GM18502 (cell line): ENCODE results near the gene DAD1.
"Not testable (repeated sequence)": the region's sequence is repeated elsewhere in the genome, so short reads cannot be mapped to it uniquely, and the experiment has no call there.

ENCODE experiments used
- ATAC-seq: cut with Tn5 transposase; IDR thresholded peaks from one replicate; pipeline ENCODE4 v1.9.1; 2021; ENCODE audit warnings: mild to moderate bottlenecking; ENCODE audit not compliant: unreplicated experiment, poor library complexity

Gene DAD1

DNA sequence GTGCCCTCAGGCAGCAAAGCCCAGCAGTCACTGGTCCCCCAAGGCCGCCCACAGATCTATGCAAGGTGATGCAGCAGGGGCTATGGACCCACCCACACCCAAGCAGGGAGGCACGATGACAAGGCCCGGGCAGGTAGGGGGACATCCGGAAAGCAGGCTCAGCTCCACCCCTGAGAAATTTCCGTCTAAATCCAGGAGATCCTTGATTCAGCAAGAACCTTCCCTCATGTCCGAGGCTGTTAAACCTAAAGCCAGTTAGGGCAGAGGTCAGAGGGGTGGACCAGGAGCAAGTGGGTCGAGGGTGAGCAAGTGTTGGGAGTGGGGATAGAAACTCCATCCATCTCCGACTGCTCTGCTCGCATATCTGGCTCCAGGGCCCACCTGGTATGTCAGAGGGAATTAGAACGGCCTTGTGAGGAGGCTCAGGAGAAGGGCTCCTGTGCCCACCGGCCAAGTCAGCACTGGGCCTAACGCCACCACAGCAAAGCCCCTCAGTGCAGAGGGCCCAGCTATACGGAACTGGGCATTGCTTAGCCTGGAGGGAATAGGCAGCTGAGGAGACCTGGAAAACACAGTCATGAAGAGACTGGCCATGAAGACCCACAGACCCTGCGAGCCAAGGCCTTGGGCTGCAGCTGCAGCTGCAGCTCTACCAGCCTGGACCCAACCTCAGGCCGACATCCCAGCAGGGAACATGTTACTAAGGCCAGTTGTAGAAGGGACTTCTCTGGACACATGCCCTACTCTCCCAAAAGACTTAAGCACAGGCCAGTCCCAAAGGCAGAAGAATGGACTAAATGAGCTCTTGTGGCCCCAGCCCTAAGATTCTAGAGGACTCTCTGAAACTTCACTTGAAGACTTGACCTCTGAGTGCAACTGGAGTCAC lies 34.3 kb downstream of the DAD1 start:
- ATAC-seq: no peak

DNA sequence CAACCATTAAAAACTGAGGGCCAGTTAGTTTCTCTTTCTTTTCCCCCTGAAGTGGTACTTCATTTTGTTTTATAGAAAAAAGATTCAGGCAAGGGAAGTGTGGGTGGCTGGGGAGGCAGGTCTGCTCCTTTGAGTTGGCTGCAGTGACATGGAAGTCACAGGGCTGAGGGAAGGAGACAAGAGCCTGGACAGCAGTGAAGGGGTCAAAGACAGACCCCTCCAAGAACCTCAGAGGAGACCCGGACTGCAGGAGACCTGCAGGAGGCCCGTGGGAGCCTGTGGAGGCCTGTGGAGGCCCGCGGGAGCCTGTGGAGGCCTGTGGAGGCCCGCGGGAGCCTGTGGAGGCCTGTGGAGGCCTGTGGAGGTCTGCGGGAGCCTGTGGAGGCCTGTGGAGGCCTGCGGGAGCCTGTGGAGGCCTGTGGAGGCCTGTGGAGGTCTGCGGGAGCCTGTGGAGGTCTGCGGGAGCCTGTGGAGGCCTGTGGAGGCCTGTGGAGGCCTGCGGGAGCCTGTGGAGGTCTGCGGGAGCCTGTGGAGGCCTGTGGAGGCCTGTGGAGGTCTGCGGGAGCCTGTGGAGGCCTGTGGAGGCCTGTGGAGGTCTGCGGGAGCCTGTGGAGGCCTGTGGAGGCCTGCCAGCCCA lies 35.0 kb downstream of the DAD1 start:
- ATAC-seq: not testable (repeated sequence)

DNA sequence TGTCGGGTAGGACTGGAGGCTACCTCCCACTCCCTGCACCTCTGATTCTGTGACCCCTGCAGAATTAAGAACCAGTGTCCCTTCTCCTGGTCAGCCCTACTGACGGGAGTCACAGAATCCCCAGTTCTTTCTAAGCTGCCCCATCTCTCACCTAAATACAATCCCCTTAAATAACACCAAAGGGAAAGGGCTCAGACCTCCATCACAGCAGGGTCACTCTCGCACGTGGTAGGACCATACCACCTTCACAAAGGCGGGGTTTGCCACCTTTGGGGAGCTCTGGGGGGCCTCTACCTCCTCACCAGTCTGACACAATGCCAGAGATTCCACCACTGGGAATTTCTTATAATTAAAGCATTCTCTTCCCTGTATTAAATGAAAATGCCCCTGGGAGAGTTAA lies 35.6 kb downstream of the DAD1 start:
- ATAC-seq: no peak

DNA sequence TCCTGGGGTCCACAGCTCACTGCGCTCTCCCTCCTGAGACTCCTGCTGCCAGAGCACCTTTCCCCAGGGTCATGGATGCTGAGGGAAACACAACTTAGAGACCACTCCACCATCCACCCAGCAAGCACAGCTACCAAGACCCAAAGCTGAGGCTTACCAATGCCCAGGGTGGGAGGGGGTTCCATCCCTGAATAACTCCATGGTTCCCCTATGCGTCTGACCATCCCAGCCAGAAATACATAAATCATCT lies 36.3 kb downstream of the DAD1 start:
- no peak for ATAC-seq

DNA sequence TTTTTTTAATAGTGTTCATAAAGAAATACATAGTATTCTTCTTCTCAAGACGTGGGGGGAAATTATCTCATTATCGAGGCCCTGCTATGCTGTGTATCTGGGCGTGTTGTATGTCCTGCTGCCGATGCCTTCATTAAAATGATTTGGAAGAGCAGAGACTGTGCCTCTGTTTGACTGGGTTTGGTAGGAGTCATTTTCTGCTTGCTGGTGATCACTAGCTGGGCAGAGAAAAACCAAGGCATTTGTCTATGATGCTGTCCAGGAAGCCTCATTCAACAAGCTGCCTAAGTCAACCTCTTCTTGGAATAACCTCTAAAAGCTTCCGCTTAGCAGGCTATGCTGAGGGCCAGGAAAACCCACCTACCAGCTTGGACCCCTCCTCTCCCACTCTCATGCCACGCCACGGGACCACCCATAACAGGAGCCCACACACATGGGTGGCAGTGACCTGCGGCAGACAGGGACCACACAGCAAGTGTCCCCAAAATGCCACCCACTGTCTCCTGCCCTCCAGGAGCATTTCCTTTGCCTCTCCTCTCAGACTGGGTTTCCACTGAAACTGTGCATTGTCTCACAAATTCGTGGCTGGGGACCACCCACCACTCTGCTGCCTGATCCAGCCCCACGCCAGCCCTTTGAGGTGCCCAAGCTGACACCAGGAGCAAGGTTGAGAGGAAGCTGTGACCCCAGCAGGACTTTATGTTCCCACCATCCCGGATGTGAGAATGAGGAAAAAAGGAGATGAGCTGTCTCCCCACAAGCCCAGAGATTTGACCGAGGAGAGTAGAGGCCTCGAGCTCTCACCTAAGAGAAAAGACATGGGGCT lies 36.8 kb downstream of the DAD1 start:
- ATAC-seq: no peak

DNA sequence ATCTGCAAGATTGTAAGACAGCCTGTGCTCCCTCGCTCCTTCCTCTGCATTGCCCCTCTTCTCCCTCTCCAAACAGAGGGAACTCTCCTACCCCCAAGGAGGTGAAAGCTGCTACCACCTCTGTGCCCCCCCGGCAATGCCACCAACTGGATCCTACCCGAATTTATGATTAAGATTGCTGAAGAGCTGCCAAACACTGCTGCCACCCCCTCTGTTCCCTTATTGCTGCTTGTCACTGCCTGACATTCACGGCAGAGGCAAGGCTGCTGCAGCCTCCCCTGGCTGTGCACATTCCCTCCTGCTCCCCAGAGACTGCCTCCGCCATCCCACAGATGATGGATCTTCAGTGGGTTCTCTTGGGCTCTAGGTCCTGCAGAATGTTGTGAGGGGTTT lies 37.4 kb downstream of the DAD1 start:
- ATAC-seq: no peak

DNA sequence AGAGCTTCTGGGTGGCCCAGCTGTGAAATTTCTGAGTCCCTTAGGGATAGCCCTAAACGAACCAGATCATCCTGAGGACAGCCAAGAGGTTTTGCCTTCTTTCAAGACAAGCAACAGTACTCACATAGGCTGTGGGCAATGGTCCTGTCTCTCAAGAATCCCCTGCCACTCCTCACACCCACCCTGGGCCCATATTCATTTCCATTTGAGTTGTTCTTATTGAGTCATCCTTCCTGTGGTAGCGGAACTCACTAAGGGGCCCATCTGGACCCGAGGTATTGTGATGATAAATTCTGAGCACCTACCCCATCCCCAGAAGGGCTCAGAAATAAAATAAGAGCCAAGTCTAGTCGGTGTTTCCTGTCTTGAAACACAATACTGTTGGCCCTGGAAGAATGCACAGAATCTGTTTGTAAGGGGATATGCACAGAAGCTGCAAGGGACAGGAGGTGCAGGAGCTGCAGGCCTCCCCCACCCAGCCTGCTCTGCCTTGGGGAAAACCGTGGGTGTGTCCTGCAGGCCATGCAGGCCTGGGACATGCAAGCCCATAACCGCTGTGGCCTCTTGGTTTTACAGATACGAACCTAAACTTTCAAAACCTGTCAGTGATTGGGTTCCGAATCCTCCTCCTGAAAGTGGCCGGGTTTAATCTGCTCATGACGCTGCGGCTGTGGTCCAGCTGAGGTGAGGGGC lies 38.9 kb downstream of the DAD1 start:
- ATAC-seq: peak; percentile 80

DNA sequence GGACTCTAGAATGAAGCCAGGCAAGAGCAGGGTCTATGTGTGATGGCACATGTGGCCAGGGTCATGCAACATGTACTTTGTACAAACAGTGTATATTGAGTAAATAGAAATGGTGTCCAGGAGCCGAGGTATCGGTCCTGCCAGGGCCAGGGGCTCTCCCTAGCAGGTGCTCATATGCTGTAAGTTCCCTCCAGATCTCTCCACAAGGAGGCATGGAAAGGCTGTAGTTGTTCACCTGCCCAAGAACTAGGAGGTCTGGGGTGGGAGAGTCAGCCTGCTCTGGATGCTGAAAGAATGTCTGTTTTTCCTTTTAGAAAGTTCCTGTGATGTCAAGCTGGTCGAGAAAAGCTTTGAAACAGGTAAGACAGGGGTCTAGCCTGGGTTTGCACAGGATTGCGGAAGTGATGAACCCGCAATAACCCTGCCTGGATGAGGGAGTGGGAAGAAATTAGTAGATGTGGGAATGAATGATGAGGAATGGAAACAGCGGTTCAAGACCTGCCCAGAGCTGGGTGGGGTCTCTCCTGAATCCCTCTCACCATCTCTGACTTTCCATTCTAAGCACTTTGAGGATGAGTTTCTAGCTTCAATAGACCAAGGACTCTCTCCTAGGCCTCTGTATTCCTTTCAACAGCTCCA lies 39.6 kb downstream of the DAD1 start:
- no peak for ATAC-seq

DNA sequence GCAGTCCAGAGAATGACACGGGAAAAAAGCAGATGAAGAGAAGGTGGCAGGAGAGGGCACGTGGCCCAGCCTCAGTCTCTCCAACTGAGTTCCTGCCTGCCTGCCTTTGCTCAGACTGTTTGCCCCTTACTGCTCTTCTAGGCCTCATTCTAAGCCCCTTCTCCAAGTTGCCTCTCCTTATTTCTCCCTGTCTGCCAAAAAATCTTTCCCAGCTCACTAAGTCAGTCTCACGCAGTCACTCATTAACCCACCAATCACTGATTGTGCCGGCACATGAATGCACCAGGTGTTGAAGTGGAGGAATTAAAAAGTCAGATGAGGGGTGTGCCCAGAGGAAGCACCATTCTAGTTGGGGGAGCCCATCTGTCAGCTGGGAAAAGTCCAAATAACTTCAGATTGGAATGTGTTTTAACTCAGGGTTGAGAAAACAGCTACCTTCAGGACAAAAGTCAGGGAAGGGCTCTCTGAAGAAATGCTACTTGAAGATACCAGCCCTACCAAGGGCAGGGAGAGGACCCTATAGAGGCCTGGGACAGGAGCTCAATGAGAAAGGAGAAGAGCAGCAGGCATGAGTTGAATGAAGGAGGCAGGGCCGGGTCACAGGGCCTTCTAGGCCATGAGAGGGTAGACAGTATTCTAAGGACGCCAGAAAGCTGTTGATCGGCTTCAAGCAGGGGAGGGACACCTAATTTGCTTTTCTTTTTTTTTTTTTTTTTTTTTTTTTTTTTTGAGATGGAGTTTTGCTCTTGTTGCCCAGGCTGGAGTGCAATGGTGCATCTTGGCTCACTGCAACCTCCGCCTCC lies 40.9 kb downstream of the DAD1 start:
- ATAC-seq: no peak

DNA sequence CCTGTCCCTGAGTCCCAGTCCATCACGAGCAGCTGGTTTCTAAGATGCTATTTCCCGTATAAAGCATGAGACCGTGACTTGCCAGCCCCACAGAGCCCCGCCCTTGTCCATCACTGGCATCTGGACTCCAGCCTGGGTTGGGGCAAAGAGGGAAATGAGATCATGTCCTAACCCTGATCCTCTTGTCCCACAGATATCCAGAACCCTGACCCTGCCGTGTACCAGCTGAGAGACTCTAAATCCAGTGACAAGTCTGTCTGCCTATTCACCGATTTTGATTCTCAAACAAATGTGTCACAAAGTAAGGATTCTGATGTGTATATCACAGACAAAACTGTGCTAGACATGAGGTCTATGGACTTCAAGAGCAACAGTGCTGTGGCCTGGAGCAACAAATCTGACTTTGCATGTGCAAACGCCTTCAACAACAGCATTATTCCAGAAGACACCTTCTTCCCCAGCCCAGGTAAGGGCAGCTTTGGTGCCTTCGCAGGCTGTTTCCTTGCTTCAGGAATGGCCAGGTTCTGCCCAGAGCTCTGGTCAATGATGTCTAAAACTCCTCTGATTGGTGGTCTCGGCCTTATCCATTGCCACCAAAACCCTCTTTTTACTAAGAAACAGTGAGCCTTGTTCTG lies 41.6 kb downstream of the DAD1 start:
- no peak for ATAC-seq

DNA sequence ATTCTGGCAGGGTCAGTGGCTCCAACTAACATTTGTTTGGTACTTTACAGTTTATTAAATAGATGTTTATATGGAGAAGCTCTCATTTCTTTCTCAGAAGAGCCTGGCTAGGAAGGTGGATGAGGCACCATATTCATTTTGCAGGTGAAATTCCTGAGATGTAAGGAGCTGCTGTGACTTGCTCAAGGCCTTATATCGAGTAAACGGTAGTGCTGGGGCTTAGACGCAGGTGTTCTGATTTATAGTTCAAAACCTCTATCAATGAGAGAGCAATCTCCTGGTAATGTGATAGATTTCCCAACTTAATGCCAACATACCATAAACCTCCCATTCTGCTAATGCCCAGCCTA lies 42.3 kb downstream of the DAD1 start:
- ATAC-seq: no peak

DNA sequence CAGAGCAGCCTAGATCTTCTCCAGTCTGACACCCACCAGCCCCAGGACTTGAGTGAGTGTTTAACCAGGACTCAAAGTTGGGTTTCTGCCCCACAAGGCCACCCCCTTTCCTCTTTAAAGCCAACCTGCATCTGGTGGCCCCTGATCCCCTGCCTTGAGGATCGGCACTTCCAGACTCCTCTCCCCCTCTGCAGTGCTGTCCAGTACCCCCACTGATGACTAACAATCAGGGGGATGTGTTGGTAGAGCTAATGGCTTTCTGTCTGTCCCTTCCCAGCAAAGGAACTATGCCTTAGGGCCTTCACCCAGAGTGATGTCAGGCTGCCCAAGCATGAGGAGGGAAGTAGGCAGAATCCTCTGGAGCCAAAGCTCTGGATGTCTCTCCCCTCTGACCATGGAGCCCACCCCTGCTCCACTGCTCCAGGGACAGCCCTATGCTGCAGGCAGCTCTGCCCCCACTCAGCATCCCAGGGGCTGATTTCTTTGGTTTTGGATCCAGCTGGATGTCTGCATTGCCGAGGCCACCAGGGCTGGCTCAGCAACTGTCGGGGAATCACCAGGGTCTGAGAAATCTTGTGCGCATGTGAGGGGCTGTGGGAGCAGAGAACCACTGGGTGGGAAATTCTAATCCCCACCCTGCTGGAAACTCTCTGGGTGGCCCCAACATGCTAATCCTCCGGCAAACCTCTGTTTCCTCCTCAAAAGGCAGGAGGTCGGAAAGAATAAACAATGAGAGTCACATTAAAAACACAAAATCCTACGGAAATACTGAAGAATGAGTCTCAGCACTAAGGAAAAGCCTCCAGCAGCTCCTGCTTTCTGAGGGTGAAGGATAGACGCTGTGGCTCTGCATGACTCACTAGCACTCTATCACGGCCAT lies 42.9 kb downstream of the DAD1 start:
- ATAC-seq: no peak

DNA sequence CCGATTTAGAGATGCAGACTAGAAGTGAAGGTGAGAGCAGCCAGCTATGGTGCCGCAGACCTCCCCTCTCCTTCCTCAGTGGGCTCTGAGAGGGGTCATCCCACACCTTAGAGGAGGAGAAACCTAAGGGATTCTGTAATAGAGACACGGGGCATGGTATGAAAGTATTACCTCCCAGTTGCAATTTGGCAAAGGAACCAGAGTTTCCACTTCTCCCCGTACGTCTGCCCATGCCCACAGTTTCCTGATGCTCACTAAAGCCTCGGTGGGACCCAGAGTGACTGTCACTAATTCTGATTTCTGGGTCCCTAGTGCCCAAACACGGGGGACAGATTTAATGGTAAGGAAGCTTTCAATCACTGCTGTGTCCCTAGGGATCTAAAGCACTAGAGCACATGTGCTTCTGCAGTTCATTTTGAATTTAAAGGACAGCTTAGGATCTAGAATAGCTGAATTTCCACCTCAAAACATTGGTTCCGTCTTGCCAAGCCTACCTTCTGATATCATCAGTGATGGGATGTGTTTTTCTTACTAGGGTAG lies 44.1 kb downstream of the DAD1 start:
- ATAC-seq: no peak

DNA sequence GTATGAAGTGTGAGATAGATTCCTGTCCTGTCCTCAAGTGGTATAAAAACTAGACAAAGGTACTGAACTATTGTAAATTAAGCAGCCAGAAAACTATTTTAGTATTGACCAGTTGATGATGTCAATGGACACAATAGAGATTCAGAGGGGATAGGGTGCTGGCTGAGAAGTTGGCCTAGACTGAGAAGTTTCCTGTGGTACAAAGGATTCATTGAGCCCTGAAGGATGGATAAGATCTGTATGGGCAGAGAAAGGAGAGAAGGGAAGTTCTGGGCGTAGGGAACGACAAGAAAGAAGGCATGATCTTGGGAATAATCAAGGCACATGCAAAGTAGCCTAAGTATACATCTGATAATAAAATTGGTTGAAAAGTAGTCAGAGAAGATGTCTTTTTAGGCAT lies 44.6 kb downstream of the DAD1 start:
- no peak for ATAC-seq

DNA sequence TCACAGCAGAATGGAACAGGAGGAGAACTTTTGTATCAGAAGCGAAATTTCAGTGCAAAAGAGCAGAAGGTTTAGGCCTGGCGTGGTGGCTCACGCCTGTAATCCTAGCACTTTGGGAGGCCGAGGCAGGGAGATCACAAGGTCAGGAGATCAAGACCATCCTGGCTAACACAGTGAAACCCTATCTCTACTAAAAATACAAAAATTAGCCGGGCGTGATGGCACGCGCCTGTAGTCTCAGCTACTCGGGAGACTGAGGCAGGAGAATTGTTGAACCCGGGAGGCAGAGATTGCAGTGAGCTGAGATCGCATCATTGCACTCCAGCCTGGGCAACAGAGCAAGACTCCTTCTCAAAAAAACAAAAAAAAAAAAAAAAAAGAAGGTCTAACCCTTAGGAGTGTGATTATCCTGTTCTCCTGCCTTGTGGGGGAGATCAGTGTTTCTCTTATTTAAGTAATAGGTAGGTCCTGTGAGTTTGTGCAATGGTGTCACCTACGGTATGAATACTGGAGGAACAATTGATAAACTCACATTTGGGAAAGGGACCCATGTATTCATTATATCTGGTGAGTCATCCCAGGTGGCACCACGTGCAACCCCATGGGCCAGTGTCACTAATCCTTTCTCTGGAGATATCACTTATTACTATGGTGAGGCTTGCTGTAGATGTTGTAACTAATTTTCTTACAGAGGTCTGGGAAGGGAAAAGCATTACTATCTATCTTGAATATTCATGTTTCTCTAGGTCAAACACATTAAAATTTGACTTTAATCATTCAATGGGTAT lies 45.3 kb downstream of the DAD1 start:
- ATAC-seq: not testable (repeated sequence)

DNA sequence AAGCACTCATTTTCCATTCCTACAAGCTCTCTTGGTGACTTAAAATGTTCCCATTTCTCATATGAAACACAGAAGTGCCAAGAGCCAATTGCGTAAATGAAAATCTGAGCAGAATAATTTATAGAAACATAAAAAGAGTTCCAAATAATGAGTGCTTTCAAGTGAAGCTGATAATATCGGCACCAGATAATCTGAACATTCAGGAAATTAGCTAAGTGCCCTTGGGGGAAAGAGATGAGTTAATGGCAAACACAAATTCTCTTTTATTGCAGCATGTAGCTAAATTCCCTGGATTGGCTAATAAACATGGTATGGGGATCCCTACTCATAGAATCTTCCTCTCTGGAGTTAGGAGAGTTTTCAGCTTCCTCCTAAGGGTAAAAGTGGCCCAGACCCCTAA lies 46.7 kb downstream of the DAD1 start:
- no peak for ATAC-seq

DNA sequence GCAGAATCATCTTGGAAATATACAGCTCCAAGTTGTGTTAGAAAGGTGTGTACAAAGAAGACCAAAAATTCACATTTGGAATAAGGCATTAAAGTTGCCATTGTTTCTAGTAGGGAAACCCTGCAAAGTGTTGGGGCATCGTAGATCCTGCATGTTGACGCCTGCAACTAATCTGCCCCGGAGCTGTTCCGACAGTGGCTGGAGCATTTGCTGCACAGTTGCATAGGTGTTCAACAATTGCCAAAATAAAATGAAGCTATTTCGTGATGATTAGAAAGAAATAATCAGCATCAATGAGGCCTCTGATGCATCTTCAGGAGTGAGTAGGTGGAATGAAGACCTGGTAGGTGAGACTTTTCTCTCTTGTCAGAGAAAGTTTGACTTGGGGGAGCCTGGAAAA lies 47.3 kb downstream of the DAD1 start:
- no peak for ATAC-seq
